Measurements from ENCODE around the gene GPC4.

- TF ChIP-seq GATA2 (IDR thresholded peaks at IDR 0.05; ENCODE audit: low read depth, low read length) (no peak), GATA3 (IDR thresholded peaks at IDR 0.05; ENCODE audit: low read depth, low read length) (no peak)
Observed at GRCh38 chrX:133373386-133374079, 41.8 kb downstream of the GPC4 start.

All from SH-SY5Y (cell line).